Tibial nerve (tissue), 4 donors: ENCODE measurements around the gene JAKMIP1.
A peak's percentile ranks its signal among the peaks of the same experiment; 100 is the strongest.

Experiments
- EP300 ChIP-seq, 2 donors: sonication (generic); formaldehyde crosslinking; IDR thresholded peaks; one replicate each; pipeline ENCODE4 v1.6.1; 2017; ENCODE audit warnings: antibody characterized with exemption in 2 of 2, mild to moderate bottlenecking in 1 of 2
- POLR2A ChIP-seq, 2 donors: fragments of 450-650 bp; IDR thresholded peaks; one replicate each; pipeline ENCODE4 v1.6.1; 2017; ENCODE audit warnings: antibody characterized with exemption in 2 of 2, mild to moderate bottlenecking in 2 of 2, moderate library complexity in 2 of 2
- TF ChIP-seq, protein P1 (sequence below), 5 experiments: fragments of 200-600 bp in 3 of 5; fragments of 450-650 bp in 2 of 5; sonication (generic) in 3 of 5; IDR thresholded peaks; one replicate each; pipeline ENCODE4 v1.5.1; 2016 to 2019; ENCODE audit warnings: antibody characterized with exemption in 5 of 5, mild to moderate bottlenecking in 3 of 5, moderate library complexity in 2 of 5

DNA sequence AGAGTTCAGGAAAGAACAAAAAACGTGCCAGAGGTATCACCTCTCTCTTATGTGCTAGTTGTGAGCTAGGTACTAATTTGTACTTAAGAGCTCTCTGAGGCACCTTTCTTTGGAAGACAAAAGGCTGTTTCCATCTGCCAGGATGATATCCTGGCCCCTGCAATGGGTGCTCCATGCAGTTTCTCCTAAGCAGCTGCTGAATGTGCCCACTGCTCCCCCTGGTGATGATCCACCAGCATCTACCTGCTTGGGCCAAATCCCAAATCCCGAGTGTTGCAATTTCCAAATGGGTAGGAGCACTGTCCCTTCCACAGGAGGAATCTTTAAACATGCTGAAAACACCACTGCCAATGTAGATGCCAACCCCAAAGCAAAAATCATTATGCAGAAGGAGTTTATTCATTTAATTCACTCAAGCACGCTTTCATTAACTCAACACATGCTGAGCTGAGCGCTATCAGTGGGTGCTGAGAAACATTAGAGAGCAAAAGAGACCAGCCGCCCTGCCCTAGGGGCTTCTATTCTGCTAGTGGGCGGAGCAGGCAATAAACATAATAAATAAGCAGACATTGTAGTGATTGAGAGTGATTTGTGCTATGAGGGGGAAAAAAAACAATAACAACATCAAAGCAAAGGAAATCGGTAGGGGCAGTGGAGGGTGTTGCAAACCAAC is 112.5 kb downstream of the JAKMIP1 start:
- TF ChIP-seq, protein P1, sequence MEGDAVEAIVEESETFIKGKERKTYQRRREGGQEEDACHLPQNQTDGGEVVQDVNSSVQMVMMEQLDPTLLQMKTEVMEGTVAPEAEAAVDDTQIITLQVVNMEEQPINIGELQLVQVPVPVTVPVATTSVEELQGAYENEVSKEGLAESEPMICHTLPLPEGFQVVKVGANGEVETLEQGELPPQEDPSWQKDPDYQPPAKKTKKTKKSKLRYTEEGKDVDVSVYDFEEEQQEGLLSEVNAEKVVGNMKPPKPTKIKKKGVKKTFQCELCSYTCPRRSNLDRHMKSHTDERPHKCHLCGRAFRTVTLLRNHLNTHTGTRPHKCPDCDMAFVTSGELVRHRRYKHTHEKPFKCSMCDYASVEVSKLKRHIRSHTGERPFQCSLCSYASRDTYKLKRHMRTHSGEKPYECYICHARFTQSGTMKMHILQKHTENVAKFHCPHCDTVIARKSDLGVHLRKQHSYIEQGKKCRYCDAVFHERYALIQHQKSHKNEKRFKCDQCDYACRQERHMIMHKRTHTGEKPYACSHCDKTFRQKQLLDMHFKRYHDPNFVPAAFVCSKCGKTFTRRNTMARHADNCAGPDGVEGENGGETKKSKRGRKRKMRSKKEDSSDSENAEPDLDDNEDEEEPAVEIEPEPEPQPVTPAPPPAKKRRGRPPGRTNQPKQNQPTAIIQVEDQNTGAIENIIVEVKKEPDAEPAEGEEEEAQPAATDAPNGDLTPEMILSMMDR (IDR thresholded peaks at IDR 0.05), result peak in 2 of 5 experiments; percentile 7 to 9
- TF ChIP-seq POLR2A (IDR thresholded peaks at IDR 0.05), result no peak
- TF ChIP-seq EP300 (IDR thresholded peaks at IDR 0.05), result no peak
